MV-4-11 (cell line): Measurements from ENCODE around the gene ZBTB5.
A peak's percentile ranks its signal among the peaks of the same experiment; 100 is the strongest.
"Not testable (repeated sequence)": the region's sequence is repeated elsewhere in the genome, so short reads cannot be mapped to it uniquely, and the experiment has no call there.

ENCODE experiments used
- DNase-seq: peaks from one replicate; lab custom pipeline; 2025; lab: John Stamatoyannopoulos, UW

The ZBTB5 gene

GRCh38 chr9:37486616-37487548 lies 21.6 kb upstream of the ZBTB5 start:
- no peak for DNase-seq

DNA sequence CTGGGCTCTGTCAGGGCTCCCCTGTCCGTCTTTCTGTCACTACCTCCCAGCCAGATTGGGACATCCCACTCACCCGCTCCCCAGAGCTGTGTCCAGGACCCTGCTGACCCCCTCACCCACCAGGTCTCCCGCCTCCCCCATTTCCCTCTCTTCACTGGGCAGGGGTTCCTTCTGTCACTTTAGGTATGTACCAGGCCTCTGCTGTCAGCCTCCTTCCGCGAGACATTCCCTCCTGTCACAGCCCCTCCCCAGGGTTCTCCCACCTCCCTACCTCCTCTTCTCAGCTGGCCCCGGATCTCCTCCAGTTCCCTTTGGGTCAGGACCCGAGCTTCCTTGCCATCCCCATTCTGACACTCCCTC lies 21.0 kb upstream of the ZBTB5 start:
- DNase-seq: no peak

DNA sequence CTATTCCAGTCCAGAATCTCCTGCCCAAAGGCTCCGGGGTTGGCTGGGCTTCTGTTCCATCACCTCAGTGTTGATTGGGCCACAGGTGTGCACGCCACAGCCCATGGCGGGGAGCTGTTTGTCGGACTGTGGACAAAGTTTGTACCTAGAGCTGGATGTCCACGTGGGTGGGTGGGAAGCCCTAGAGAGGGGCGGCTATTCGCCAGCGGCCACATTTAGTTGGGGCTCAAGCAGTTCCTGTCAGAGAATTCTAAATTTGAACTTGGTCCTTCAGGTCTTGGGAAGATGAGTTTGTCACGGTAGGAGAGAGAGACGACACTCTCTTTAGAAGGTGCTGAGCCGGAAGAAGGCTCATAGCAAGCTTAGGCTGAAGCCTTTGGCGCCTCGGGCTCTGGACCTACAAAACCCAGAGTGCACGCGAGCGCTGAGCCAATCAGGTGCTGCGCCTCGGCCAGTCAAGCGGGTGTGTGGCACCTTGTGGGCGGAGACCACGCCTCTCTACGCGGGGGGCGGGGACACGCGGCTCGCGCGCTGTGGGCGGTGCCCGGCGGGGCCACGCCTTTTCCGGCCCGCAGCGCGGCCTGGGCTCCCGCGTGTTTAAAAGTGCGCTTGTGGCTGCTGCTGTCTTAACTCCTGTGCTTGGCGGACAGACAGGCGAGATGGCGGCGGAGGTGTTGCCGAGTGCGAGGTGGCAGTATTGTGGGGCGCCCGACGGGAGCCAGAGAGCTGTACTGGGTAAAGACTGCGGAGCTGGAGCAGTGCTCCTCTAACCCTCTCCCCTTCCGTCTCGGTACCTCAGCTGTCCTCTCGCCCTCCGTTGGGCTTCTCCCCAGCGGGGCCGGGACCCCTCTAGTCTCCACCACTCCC lies 20.4 kb upstream of the ZBTB5 start, which contains the start of gene POLR1E:
Gene POLR1E (plus strand): TSS at position 560 of the 867 bp plus-strand sequence. CDS start 100 bp downstream, at position 660.
- DNase-seq: peak; percentile 95

DNA sequence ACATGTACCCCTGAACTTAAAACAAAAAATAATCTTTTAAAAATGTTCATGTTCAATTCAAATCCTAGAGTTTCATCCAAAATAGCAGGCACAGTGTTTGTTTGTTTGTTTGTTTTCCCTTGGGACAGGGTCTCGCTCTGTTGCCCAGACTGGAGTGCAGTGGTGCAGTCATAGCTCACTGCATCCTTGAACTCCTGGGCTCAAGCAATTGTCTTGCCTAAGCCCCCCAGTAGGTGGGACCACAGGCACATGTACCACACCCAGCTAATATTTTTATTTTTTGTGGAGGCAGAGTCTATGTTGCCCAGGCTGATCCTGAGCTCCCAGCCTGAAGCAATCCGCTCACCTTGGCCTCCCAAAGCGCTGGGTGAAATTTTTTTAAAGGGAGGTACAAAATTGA lies 15.5 kb upstream of the ZBTB5 start:
- DNase-seq: no peak

GRCh38 chr9:37477987-37478619 lies 12.9 kb upstream of the ZBTB5 start:
- not testable (repeated sequence) for DNase-seq

DNA sequence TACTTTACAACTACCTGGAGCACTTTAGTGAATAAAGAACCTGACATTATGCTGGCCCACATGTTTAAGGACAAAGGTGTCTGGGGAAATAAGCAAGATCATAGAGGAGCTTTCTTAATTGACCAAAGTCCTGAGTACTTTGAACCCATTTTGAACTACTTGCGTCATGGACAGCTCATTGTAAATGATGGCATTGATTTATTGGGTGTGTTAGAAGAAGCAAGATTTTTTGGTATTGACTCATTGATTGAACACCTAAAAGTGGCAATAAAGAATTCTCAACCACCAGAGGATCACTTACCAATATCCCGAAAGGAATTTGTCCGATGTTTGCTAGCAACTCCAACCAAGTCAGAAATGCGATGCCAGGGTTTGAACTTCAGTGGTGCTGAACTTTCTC lies 12.2 kb upstream of the ZBTB5 start:
- not testable (repeated sequence) for DNase-seq

DNA sequence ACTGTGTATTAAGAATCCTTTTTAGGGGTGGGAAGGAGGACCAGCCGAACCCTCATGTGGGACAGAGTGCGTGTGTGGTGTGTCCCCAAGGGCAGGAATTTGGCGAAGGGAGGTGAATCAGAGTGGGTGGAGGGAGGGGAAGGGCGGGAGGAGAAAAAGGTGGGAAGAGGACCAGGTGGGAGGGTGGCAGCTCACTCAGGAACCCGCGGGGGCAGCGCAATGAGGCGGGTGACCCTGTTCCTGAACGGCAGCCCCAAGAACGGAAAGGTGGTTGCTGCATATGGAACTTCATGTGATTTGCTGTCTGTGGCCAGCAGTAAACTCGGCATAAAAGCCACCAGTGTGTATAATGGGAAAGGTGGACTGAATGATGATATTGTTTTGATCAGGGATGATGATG lies 11.7 kb upstream of the ZBTB5 start:
- no peak for DNase-seq

DNA sequence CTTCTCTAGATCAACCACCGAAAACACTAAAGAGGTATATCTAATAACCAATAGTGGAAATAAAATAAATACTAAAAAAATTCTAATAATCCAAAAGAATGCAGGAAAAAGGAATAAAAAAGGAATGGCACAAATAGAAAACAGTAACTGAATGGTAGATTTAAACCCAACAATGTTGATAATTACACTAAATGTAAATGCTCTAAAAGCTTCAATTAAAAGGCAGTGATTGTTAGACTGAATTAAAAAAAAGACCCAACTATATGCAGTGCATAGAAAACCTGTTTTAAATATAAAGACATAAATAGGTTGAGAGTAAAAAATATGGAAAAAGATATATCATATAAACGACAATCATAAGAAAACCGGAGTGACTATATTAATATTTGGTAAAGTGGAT lies 9.2 kb upstream of the ZBTB5 start:
- DNase-seq: no peak

DNA sequence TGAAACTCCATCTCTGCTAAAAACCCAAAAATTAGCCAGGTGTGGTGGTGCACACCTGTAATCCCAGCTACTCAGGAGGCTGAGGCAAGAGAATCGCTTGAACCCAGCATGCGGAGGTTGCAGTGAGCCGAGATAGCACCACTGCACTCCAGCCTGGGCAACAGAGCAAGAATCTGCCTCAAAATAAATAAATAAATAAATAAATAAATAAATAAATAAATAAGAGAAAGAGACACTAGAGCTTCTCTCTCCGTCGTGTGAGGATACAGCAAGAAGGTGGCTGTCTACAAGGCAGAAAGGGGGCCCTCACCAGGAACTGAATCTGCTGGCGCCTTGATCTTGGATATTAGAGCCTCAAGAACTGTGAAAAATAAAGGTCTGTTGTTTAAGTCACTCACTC lies 8.7 kb upstream of the ZBTB5 start:
- DNase-seq: not testable (repeated sequence)

- DNase-seq: no peak
These were observed 6.9 kb upstream of the ZBTB5 start for GRCh38 chr9:37471942-37472684.

- no peak for DNase-seq
These were observed 3.4 kb upstream of the ZBTB5 start for GRCh38 chr9:37468620-37469019.

- DNase-seq: peak; percentile 53
These were observed 2.3 kb upstream of the ZBTB5 start for GRCh38 chr9:37467530-37467929.

DNA sequence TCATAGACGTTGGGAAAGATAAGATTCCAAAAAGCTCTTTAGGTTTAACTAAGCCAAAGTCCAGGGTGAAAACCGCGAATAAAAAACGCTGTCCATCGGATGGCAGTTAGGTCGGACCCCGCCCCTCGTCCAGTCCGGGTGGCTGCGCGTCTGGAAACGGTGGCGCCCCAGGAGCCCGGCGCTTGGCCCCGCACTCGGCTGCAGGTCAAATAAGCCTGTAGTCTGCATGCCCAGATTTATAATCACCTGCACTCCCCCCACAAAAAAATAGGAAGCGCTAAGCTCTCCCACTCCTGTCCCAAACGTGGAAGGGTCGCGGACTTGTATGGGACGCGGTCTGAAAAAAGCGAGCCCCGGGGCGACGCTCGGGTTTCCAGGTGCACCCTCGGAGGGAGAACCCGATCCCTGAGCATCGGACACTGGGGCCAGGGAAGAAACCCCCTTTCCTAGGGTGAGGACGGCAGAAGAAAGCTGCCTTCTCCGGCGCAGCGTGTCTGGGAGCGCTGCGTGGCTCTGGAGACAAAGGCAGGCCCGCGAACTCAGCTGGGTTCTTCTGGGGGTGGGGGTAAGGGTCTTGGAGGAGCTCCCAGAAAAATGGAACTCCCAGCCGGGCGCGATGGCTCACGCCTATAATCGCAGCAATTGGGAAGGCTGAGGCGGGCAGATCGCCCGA lies 923 bp upstream of the ZBTB5 start:
- DNase-seq: peak; percentile 48

- peak; percentile 52 for DNase-seq
These were observed 613 bp downstream of the ZBTB5 start for GRCh38 chr9:37464426-37465248.

DNA sequence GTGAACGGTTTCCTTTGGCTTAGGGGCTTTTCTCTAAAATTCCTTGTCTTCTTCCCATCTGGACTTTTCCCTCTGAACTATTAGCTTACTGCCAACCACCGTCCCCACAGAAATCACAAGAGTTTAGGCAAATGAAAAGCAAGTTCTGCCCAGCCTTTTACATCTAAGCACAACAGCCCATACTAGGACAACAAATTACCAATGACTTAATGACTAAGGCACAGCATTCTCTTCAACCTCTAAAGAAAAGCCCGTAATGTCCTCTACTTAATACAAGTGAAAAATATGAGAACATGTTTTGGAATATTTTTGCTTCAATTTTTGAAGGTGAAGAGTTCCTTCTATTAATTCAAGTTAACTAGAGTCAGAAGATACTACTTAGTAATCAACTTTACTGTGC lies 1.2 kb downstream of the ZBTB5 start:
- DNase-seq: no peak

GRCh38 chr9:37456817-37457216 lies 8.4 kb downstream of the ZBTB5 start:
- no peak for DNase-seq

DNA sequence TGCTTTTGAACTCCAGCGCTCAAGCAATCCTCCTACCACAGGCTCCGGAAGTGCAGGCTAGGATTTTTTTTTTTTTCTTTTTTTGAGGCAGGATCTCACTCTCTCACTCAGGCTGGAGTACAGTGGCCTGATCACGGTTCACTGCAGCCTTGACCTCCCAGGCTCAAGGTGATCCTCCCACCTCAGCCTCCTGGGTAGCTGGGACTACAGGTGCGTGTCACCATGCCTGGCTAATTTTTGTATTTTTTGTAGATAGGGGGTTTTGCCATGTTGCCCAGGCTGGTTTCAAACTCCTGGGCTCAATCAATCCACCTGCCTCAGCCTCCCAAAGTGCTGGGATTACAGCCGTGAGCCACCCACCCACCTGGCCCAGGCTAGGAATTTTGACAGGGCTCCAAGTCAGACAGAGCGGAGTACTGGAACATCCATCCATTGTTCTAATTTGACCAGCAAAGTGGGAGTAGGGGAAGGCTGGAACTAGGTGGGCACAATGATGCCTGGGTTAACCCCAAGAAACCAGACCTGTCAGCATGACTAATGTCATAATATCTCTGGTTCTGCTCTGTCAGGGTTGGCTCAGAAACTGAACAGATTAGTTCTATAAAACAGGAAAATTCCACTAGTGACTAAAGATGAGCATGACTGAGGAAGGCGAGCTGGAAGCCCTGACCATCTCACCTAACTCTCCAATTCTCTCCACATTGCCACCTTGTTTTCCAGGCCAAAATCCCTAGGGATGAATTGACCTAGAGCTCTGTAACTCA lies 9.2 kb downstream of the ZBTB5 start:
- no peak for DNase-seq

DNA sequence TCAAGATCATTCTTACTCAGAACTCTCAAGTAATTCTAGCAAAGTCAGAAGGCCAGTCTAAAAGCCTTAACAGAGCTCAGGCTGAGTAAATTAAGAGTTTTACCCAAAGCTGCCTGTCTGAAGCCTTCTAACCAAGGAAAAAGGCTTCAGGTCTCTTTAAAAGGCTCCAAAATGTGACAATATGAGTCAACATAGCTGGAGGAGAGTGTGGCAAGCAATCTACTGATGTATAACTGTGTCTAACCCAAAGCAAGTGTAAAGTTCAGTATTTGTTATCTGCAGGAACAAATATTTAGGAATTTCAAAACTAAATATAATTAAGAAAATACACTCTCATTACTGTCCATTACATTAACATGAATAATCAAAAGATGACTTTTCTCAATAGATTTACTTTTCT lies 11.0 kb downstream of the ZBTB5 start:
- DNase-seq: no peak

DNA sequence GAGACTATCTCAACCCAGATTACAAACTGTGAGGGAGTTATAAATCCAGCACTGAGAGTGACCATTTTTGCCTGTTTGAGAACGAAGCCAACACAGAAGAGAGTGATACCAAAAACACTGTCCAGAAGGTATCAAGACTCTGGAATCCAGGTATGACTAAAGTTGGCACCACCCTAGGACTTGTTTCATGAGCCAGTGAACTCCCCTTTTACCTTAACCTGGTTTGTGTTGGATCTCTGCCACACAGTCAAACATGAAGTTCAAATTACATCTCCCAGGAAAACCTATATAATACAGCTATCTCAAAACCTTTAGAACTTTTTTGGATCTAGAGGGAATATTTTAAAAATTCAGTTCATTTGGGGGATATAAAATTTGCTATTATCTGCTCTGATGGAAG lies 11.4 kb downstream of the ZBTB5 start:
- no peak for DNase-seq
